Activated CD4-positive, alpha-beta T cell treated with anti-CD3 and anti-CD28 coated beads, Interleukin-2, amount 50 U/mL, for 1 hour (primary cell): ENCODE results near the gene OR4F6.
A peak's percentile ranks its signal among the peaks of the same experiment; 100 is the strongest.
"Not testable (repeated sequence)": the region's sequence is repeated elsewhere in the genome, so short reads cannot be mapped to it uniquely, and the experiment has no call there.

Experiments used
- DNase-seq: peaks from one replicate; pipeline ENCODE4 v3.0.0-alpha.2; 2020

Gene OR4F6

DNA sequence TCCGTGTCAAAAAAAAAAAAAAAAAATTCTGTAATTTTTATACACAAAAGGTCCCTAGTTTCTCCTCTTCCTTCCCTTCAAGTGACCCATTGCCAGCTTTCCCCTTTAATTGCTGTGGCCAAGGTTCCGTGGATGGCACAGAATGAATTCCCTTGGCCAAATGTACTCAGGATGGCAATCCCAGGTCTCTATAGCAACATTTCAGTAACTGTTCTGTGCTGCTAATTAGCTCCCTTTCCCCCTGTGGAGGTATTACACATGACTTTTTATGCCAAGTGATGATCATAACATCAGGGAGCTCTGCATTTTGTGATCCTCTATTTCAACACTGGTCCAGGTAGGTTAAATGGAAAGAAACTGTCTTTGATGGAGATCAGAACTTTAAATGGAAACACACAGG lies at the start of gene OR4F6:
Gene OR4F6, plus strand, starts transcription at position 301 of the 400 bp plus-strand sequence. CDS start 2,211 bp downstream, outside the sequence.
- no peak for DNase-seq

GRCh38 chr15:101764669-101765339 lies 38.5 kb upstream of the OR4F6 start:
- DNase-seq, result not testable (repeated sequence)

GRCh38 chr15:101765340-101765671 lies 38.0 kb upstream of the OR4F6 start:
- DNase-seq, result not testable (repeated sequence)

GRCh38 chr15:101765772-101766456 lies 37.4 kb upstream of the OR4F6 start:
- DNase-seq, result no peak

GRCh38 chr15:101767083-101767640 lies 36.1 kb upstream of the OR4F6 start:
- not testable (repeated sequence) for DNase-seq

DNA sequence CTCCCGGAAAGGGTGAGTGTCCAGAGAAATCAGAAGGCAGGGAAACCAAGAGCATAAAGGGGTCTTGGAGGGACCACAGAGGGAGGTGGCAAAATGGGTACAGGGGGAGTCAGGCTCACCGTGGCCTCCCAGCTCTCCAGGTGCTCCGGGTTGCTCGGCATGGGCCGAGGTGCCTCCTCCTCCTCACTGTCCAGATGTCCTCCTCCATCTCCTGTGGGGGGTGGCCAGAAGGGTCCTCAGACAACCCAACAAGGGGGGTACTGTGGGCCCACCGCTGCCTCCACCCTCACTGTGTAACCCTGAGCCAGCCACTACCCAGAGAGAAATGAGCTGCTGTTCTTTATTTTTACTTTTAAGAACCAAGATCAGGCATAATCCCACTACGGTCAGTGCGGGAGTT lies 30.4 kb upstream of the OR4F6 start:
- no peak for DNase-seq

- peak; percentile 3 for DNase-seq
These were observed 29.7 kb upstream of the OR4F6 start for GRCh38 chr15:101773496-101774100.

GRCh38 chr15:101775136-101775535 lies 28.2 kb upstream of the OR4F6 start:
- no peak for DNase-seq

GRCh38 chr15:101778576-101778975 lies 24.7 kb upstream of the OR4F6 start:
- DNase-seq, result not testable (repeated sequence)

DNA sequence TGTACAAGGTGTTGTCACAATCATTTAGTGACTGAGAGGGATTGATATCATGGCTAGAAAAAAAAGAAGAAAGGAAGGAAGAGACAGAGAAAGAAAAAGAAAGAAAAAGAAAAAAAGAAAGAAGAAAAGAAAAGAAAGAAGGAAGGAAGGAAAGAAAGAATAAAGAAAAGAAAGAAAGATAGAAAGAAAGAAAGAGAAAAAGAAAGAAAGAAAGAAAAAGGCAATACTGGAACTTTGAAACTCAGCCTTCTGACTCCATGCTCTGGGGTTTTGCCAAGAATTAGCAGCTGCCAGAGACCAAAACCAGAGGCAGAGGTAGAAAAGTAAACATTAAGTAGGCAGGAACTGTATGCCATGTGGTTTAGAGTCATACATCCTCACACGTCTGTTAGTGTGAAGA lies 23.1 kb upstream of the OR4F6 start:
- DNase-seq, result not testable (repeated sequence)

DNA sequence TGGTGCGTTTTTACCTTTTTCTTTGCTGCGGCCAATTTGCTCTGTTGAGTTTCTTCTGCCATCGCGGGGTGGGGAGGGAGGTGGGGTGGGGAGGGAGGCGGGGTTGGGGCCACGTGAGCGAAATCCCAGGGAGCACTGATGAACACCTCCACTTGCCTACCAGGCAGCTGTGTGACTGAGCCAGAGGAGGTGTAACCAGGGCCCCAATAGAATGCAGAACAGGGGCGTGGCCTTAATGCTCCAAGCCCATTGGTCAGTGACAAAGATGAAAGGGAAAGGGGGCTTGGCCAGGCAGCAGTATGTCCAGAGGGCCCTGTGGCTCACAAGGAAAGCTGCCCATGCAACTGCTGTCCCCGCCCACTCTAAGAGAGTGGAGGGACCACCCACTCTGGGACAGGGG lies 21.4 kb upstream of the OR4F6 start:
- DNase-seq, result no peak

- DNase-seq, result no peak
These were observed 18.7 kb upstream of the OR4F6 start for GRCh38 chr15:101784644-101785043.

DNA sequence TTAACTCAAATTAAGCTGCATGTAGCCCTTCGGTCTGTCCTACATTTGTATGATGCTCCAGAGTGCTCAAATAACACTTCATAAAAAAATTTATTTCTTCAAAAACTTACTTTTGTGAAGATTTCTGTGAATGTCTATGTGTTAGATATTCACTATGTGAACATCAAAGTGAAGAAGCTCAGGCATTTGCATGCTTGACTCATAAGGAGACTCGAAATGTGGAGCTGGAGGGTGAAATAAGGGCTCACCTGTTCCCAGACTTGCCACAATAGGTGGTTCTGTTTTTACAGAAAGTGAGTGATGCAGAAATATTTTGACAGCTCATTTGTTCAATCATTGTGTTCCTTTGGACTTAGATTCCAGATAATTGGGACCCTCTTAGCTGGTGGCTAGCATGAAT lies 16.9 kb upstream of the OR4F6 start:
- DNase-seq, result not testable (repeated sequence)

DNA sequence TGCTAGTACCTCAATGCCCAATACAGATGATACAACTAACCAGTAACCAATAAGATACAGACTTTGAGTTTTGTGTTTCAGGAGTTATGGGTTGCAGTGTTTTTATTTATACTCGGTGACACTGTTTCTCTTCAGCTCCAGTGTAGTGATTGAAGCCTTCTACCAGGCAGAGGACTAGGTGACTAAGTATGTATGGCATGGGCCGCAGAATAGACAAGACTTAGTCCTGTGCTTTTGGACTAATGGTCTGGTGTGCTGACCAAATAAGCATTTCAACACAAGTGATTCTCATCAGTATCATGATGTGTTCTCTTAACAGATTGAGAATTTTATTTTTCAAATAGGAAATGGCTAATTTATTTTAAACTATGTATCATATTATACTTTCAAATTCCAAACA lies 15.3 kb upstream of the OR4F6 start:
- DNase-seq, result not testable (repeated sequence)

DNA sequence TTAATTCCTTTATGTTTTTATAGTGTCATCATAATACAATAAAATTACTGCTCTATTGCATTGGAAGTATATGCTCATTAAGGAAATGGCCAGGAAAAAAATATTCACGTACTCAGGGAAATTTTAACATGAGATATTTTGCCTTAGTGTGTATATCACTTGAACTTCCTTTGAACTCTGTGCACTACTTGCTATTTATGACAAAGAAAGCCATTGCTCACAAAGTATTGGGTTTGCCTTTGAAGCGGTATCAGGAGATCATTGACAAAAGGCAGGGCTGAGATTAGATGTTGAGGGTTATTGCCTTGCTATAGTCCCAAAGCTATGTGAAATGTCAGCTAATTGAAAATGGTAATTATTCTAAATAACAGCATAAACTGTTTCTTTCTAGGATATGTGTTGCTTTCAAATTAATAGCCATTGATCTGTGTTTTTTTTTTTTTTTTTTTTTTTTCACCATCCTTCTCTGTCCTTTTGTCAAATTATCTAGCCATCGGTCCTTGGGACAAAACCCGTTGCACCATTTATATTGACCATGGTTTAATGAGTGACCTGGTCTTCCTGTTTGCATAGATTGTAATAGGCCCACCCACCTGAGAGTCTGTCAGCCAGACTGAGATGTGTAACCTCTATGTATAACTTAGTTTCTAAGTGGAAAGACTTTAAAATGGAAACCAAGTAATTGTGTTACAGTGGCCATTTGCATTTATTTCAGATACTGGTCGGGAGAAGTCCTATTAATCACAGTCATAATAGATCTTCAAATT lies 14.6 kb upstream of the OR4F6 start:
- not testable (repeated sequence) for DNase-seq

- DNase-seq, result not testable (repeated sequence)
These were observed 12.6 kb upstream of the OR4F6 start for GRCh38 chr15:101790748-101791147.

DNA sequence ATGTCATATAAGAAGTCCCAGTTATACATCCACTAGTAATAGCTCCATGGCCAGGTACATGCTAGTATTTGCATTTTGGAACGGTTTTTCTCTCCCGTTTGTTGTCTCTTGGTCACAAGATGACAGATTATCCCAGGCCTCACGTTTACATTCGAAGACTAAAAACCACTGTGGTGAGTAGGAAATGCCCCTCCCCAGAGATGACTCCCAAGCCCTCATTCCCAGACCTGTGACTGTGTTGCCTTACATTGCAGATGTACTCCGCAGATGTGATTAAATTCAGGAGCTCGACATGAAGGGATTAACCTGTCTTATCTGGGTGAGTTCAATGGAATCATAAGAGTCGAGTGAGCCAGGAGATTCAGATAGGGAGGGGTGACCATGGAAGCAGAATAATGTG lies 9.3 kb upstream of the OR4F6 start:
- DNase-seq, result not testable (repeated sequence)

GRCh38 chr15:101795455-101795854 lies 7.9 kb upstream of the OR4F6 start:
- no peak for DNase-seq

- no peak for DNase-seq
These were observed 3.6 kb upstream of the OR4F6 start for GRCh38 chr15:101799665-101800064.

GRCh38 chr15:101801048-101801447 lies 2.3 kb upstream of the OR4F6 start:
- no peak for DNase-seq

DNA sequence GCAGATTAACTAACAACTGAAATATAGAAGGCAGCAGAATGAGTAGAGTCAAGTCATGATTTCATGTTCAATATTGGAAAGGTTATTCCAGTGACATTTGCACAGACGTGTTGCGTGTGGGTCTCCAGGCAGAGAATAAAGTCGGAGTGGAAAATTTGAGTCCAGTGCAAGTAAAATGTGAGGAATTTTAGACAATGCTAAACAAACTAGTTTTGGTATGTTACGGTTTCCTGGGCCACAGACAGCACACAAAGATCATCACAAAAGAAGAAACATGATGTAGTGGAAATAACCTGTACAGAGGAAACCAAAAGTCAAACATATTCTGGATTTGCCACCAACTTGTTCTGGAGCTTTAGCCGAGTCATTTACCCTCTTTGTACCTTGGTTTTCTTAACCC lies 367 bp downstream of the OR4F6 start:
- no peak for DNase-seq

- DNase-seq, result no peak
These were observed 1.1 kb downstream of the OR4F6 start for GRCh38 chr15:101804375-101804774.

DNA sequence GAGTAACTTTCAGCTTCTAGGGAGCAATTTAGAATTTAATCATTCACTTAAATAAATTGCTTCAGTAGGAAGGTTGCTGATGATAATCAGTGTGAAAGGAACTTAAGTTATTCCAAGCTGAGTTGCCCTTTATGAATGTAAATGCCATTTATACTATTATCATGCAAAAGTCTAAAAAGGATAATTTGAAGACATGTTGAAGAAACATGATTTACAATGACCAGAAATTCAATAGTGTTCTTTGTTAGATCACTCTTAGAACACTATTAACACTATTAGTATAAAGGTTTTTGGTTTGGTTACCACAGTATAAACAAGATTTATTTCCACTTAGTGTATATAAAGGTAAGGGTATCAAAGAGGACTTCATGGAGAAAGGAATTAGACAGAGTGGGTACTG lies 1.6 kb downstream of the OR4F6 start:
- no peak for DNase-seq
